Bronchial epithelial cell (primary cell): ENCODE results near the gene DNAJC25. TPM values are rescaled to one million over a fixed set of nuclear protein-coding genes. Genes with fewer than 3 reads are reported as not detected.

Experiments
- DNase-seq: peaks from one replicate; pipeline ENCODE4 v3.0.0-alpha.2; 2010; ENCODE audit warnings: low read depth
- FAIRE-seq: peaks from 2 replicates; lab custom pipeline; 2011; peaks lifted over from hg19 to GRCh38; lab: Jason Lieb, UNC
- H3K27me3 ChIP-seq: 2 replicates; pipeline ENCODE4 v1.5.1; 2011; ENCODE audit warnings: low read length; ENCODE audit not compliant: control insufficient read depth, insufficient read depth
- H3K36me3 ChIP-seq: 2 replicates; pipeline ENCODE4 v1.5.1; 2011; ENCODE audit warnings: low read length; ENCODE audit not compliant: control insufficient read depth, insufficient read depth
- H3K4me3 ChIP-seq: 2 replicates; pipeline ENCODE4 v1.5.1; 2011; ENCODE audit warnings: mild to moderate bottlenecking, low read depth, low read length, control low read depth
- CTCF ChIP-seq: IDR thresholded peaks from 2 replicates; pipeline ENCODE4 v1.5.1; 2011; ENCODE audit warnings: mild to moderate bottlenecking, moderate library complexity, low read length, control low read depth, inconsistent platforms; ENCODE audit not compliant: insufficient read depth, severe bottlenecking
- total RNA-seq: library from RNA; depleted of rRNA; stranded (reverse); fragments of >200 nt; gene quantifications from 2 replicates; pipeline ENCODE4 v1.2.1, GENCODE V29; 2014

DNAJC25 gene
- total RNA-seq, 1 donor from 2014 or later, result 7.1 TPM

GRCh38 chr9:111604054-111604615, 27.0 kb upstream of the DNAJC25 start:
- no peak for TF ChIP-seq CTCF
- FAIRE-seq (no peak), DNase-seq (no peak)
- H3K27me3 ChIP-seq, result no peaks in the 10 kb centered on the region
- no peak overlapping the region for H3K4me3 ChIP-seq
- H3K36me3 ChIP-seq, result no peaks in the 10 kb centered on the region

- DNase-seq (no peak), FAIRE-seq (no peak)
- Histone ChIP-seq H3K27me3 (no peaks in the 10 kb centered on the region), H3K4me3 (no peak overlapping the region), H3K36me3 (no peaks in the 10 kb centered on the region)
- no peak for TF ChIP-seq CTCF
Observed at GRCh38 chr9:111605041-111605559, 26.0 kb upstream of the DNAJC25 start.

- FAIRE-seq (no peak), DNase-seq (peak; percentile 52)
- no peaks in the 10 kb centered on the region for H3K27me3 ChIP-seq
- H3K36me3 ChIP-seq, result no peaks in the 10 kb centered on the region
- TF ChIP-seq CTCF, result no peak
- no peak overlapping the region for H3K4me3 ChIP-seq
Observed at GRCh38 chr9:111610149-111610548, 21.0 kb upstream of the DNAJC25 start.

GRCh38 chr9:111610845-111611244, 20.3 kb upstream of the DNAJC25 start:
- FAIRE-seq, result no peak
- DNase-seq, result no peak

GRCh38 chr9:111613436-111614040, 17.6 kb upstream of the DNAJC25 start:
- Histone ChIP-seq H3K4me3 (no peak overlapping the region), H3K27me3 (no peaks in the 10 kb centered on the region), H3K36me3 (no peaks in the 10 kb centered on the region)
- DNase-seq, result no peak
- TF ChIP-seq CTCF, result no peak
- FAIRE-seq, result no peak

More at GRCh38 chr9:111610845-111611244, 20.3 kb upstream of the DNAJC25 start:
- no peak for TF ChIP-seq CTCF
- Histone ChIP-seq H3K27me3 (no peaks in the 10 kb centered on the region), H3K36me3 (no peaks in the 10 kb centered on the region), H3K4me3 (no peak overlapping the region)
